ENCODE data around the gene RPL35A.
"Not testable (repeated sequence)": the region's sequence is repeated elsewhere in the genome, so short reads cannot be mapped to it uniquely, and the experiment has no call there.

Gene RPL35A

GRCh38 chr3:197963019-197963637 lies 13.1 kb downstream of the RPL35A start:
- ChIA-PET CTCF (no interaction called here), POLR2A (no interaction called here)
- TF ChIP-seq CTCF (IDR thresholded peaks at IDR 0.05; ENCODE audit: control extremely low read depth, extremely low read depth, low read depth, missing control alignments), result no peak
- DNase-seq (ENCODE audit: extremely low spot score), result no peak

GRCh38 chr3:197967337-197967989 lies 17.5 kb downstream of the RPL35A start:
- POLR2A ChIA-PET; DNase-seq (ENCODE audit: extremely low spot score); CTCF ChIA-PET: not testable (repeated sequence)

GRCh38 chr3:197970588-197970987 lies 20.6 kb downstream of the RPL35A start:
- ChIA-PET CTCF (no interaction called here), POLR2A (no interaction called here)
- no peak for DNase-seq (ENCODE audit: extremely low spot score)
- TF ChIP-seq CTCF (IDR thresholded peaks at IDR 0.05; ENCODE audit: control extremely low read depth, extremely low read depth, low read depth, missing control alignments), result no peak

- TF ChIP-seq CTCF (IDR thresholded peaks at IDR 0.05; ENCODE audit: control extremely low read depth, extremely low read depth, low read depth, missing control alignments), result no peak
- DNase-seq (ENCODE audit: extremely low spot score), result no peak
- CTCF ChIA-PET, result interaction anchor here (1.0 kb wide), 1 partner anchor 106 kb away, joined by 3 read pairs; no protein-coding TSS in a partner anchor
- POLR2A ChIA-PET, result no interaction called here
Observed at GRCh38 chr3:197974016-197974415, 24.0 kb downstream of the RPL35A start.

GRCh38 chr3:197975311-197975710 lies 25.3 kb downstream of the RPL35A start:
- DNase-seq (ENCODE audit: extremely low spot score), result no peak
- CTCF ChIA-PET, result no interaction called here
- POLR2A ChIA-PET, result no interaction called here
- TF ChIP-seq CTCF (IDR thresholded peaks at IDR 0.05; ENCODE audit: control extremely low read depth, extremely low read depth, low read depth, missing control alignments), result no peak

- no peak for DNase-seq (ENCODE audit: extremely low spot score)
- no peak for TF ChIP-seq CTCF (IDR thresholded peaks at IDR 0.05; ENCODE audit: control extremely low read depth, extremely low read depth, low read depth, missing control alignments)
- ChIA-PET CTCF (no interaction called here), POLR2A (interaction anchor here (0.5 kb wide), 1 partner anchor 98 kb away, joined by 10 read pairs; no protein-coding TSS in a partner anchor)
Observed at GRCh38 chr3:197983076-197983475, 33.1 kb downstream of the RPL35A start.

GRCh38 chr3:197989651-197990050 lies 39.7 kb downstream of the RPL35A start:
- no peak for DNase-seq (ENCODE audit: extremely low spot score)
- ChIA-PET POLR2A (no interaction called here), CTCF (interaction anchor here (1.2 kb wide), 2 partner anchors 9 kb away, joined by 3 to 4 read pairs; no protein-coding TSS in a partner anchor)
- no peak for TF ChIP-seq CTCF (IDR thresholded peaks at IDR 0.05; ENCODE audit: control extremely low read depth, extremely low read depth, low read depth, missing control alignments)
